Measurements from ENCODE around the gene PSMA5.
A peak's percentile ranks its signal among the peaks of the same experiment; 100 is the strongest.
"Not testable (repeated sequence)": the region's sequence is repeated elsewhere in the genome, so short reads cannot be mapped to it uniquely, and the experiment has no call there.

PSMA5 gene

GRCh38 chr1:109426281-109427170, at the start of gene PSMA5:
TSS of gene PSMA5 (minus strand) at chr1:109426448. CDS start at chr1:109426330, 118 bp downstream.
- DNase-seq = peak; percentile 97

GRCh38 chr1:109475261-109475660, 49.0 kb upstream of the PSMA5 start:
- no peak for DNase-seq

- no peak for DNase-seq
Measured at GRCh38 chr1:109474697-109475096, 48.4 kb upstream of the PSMA5 start.

- DNase-seq = not testable (repeated sequence)
Measured at GRCh38 chr1:109473284-109474057, 47.2 kb upstream of the PSMA5 start.

GRCh38 chr1:109472779-109473178, 46.5 kb upstream of the PSMA5 start:
- DNase-seq = no peak

GRCh38 chr1:109470245-109470644, 44.0 kb upstream of the PSMA5 start:
- DNase-seq = no peak

- DNase-seq = no peak
Measured at GRCh38 chr1:109468903-109469302, 42.7 kb upstream of the PSMA5 start.

GRCh38 chr1:109468061-109468460, 41.8 kb upstream of the PSMA5 start:
- DNase-seq = no peak

GRCh38 chr1:109467301-109467777, 41.1 kb upstream of the PSMA5 start:
- DNase-seq = no peak

- no peak for DNase-seq
Measured at GRCh38 chr1:109466452-109467300, 40.4 kb upstream of the PSMA5 start, which contains the start of gene SYPL2. TSS of gene SYPL2 (plus strand) at chr1:109466546. CDS start at chr1:109466844, 298 bp downstream.

GRCh38 chr1:109466125-109466451, 39.8 kb upstream of the PSMA5 start:
- DNase-seq = no peak

GRCh38 chr1:109457819-109458218, 31.6 kb upstream of the PSMA5 start:
- no peak for DNase-seq

- DNase-seq = no peak
Measured at GRCh38 chr1:109454497-109455133, 28.4 kb upstream of the PSMA5 start.

GRCh38 chr1:109447524-109447923, 21.3 kb upstream of the PSMA5 start:
- no peak for DNase-seq

GRCh38 chr1:109445949-109446695, 19.9 kb upstream of the PSMA5 start:
- DNase-seq = not testable (repeated sequence)

GRCh38 chr1:109444346-109444745, 18.1 kb upstream of the PSMA5 start:
- DNase-seq = no peak

GRCh38 chr1:109443476-109443875, 17.2 kb upstream of the PSMA5 start:
- DNase-seq = no peak

GRCh38 chr1:109441069-109441468, 14.8 kb upstream of the PSMA5 start:
- DNase-seq = no peak

- DNase-seq = no peak
Measured at GRCh38 chr1:109438798-109439297, 12.6 kb upstream of the PSMA5 start.

- no peak for DNase-seq
Measured at GRCh38 chr1:109434484-109434883, 8.2 kb upstream of the PSMA5 start.

GRCh38 chr1:109433322-109433721, 7.1 kb upstream of the PSMA5 start:
- DNase-seq = no peak
